AG09309 (cell line): Measurements from ENCODE around the gene ZNF548.

ENCODE experiments used
- DNase-seq: peaks from one replicate; pipeline ENCODE4 v3.0.0-alpha.2; 2010; ENCODE audit warnings: low read depth
- H3K4me3 ChIP-seq: 2 replicates; pipeline ENCODE4 v1.5.1; 2011; ENCODE audit warnings: mild to moderate bottlenecking, low read depth, low read length, moderate library complexity; ENCODE audit not compliant: control insufficient read depth
- CTCF ChIP-seq: IDR thresholded peaks from 2 replicates; pipeline ENCODE4 v1.5.1; 2011; ENCODE audit warnings: mild to moderate bottlenecking, low read depth, low read length, inconsistent platforms; ENCODE audit not compliant: insufficient read depth, control insufficient read depth; ENCODE audit errors: missing control alignments

The ZNF548 gene

GRCh38 chr19:57452307-57452706, 62.7 kb downstream of the ZNF548 start:
- no peak for DNase-seq
- TF ChIP-seq CTCF = no peak
- H3K4me3 ChIP-seq = no peak overlapping the region
